Ureter (tissue), 1 donor: ENCODE data around the gene PRDX3. TPM values are rescaled to one million over a fixed set of nuclear protein-coding genes. Genes with fewer than 3 reads are reported as not detected.
A peak's percentile ranks its signal among the peaks of the same experiment; 100 is the strongest.
"Not testable (repeated sequence)": the region's sequence is repeated elsewhere in the genome, so short reads cannot be mapped to it uniquely, and the experiment has no call there.

Source experiments
- DNase-seq: peaks from one replicate; pipeline ENCODE4 v3.0.0-alpha.2; 2020; ENCODE audit warnings: low spot score
- total RNA-seq: library from RNA; stranded (reverse); gene quantifications from one replicate; pipeline ENCODE4 v1.2.4, GENCODE V29; 2023
- donor health status: DM: yes; HTN: yes; CAD: no.

PRDX3 gene
- total RNA-seq, 1 donor from 2014 or later = 95.0 TPM

GRCh38 chr10:119206603-119207365 lies 28.2 kb upstream of the PRDX3 start:
- peak; percentile 61 for DNase-seq

GRCh38 chr10:119205894-119206602 lies 27.4 kb upstream of the PRDX3 start:
- peak; percentile 68 for DNase-seq

- no peak for DNase-seq
These were observed 24.4 kb upstream of the PRDX3 start for GRCh38 chr10:119203006-119203405.

- no peak for DNase-seq
These were observed 22.6 kb upstream of the PRDX3 start for GRCh38 chr10:119201233-119201632.

DNA sequence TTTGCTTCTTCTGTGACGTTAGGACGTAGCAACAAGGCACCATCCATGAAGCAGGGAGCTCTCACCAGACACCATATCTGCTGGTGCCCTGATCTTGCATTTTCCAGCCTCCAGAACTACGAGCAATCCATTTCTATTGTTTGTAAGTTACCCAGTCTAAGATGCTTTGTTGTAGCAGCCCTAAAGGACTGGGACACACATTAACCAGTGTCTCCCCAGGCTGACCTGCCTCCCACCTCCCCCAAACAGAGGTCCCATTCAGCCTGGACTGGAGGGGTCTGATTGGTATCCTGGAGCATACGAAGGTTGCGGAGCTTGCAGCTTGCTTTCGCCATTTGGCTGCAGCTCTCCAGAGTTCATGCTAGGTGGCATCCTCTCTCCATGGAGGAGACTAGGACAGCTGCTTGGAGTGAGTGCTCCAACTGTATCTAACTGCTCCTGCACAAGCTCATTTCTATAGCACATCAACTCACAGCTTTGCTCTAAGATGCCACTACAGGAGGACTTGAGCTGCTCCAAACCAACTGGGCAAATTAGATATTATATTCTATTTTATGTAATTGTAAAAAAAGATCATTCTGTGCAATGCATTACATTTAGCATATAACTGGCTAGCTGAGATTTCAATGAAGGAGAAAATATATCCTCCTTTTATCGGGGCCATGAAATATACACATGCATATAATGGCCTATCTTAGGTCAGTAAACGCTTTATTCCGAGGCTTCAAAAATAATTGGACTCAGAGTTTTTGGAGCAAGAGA lies 20.8 kb upstream of the PRDX3 start:
- peak; percentile 73 for DNase-seq

DNA sequence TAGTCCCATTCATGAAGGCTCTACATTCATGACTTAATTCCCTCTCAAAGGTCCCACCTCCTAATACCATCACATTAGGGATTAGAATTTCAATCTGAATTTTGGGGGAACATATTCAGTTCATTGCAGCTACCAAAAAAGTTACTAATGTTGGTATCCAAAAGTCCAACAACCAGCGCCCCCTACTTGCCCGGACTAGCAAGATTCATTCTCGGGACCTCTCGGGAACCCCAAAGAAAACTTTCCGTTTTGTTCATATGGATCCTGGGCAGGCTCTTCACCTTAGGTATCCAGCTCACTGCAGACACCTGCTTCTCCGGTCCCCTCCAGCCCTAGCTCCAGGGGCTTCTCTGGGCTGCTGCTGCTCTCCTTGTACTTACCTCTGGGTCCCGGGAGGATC lies 19.8 kb upstream of the PRDX3 start:
- no peak for DNase-seq

GRCh38 chr10:119197921-119198320 lies 19.3 kb upstream of the PRDX3 start:
- DNase-seq = no peak

- DNase-seq = no peak
These were observed 13.3 kb upstream of the PRDX3 start for GRCh38 chr10:119191881-119192280.

DNA sequence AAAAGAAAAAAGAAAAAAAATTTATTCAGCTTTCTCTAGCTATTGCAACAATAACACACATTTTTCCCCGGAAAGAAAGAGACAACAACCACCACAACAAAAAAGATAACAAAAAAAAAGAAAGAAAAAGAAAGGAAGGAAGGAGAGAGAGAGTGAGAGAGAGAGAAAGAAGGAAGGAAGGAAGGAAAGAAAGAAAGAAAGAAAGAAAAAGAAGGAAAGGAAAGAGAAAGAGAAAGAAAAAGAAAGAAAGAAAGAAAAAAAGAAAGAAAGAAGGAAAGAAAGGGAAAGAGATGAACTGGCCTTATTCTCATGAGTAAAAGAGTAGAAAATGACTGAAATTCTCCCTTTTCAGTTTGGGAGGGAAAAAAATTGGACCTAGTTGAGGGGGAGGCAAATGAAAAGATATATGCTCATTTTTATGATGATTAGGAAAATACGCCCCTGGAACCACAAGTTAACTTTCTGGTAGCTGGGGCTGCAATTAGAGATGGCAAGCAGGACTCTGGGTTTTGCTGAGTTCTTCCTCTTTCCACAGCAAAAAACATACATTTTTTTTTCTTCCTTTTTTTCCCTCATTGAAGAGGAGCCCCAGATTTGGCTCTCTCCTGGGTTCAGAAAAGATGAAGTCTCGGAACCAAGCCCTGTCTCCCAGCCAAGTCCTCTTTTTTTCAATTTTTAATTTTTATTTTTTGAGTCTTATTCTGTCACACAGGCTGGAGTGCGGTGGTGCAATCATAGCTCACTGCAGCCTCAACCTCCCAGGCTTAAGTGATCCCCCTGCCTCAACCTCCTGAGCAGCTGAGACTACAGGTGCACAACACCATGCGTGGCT lies 12.6 kb upstream of the PRDX3 start:
- no peak for DNase-seq

- DNase-seq = no peak
These were observed 11.7 kb upstream of the PRDX3 start for GRCh38 chr10:119190353-119190752.

GRCh38 chr10:119189811-119190282 lies 11.2 kb upstream of the PRDX3 start:
- no peak for DNase-seq

- DNase-seq = no peak
These were observed 5.2 kb upstream of the PRDX3 start for GRCh38 chr10:119183664-119184412.

GRCh38 chr10:119180850-119181400 lies 2.3 kb upstream of the PRDX3 start:
- DNase-seq = not testable (repeated sequence)

- DNase-seq = no peak
These were observed 772 bp downstream of the PRDX3 start for GRCh38 chr10:119177708-119178371.

DNA sequence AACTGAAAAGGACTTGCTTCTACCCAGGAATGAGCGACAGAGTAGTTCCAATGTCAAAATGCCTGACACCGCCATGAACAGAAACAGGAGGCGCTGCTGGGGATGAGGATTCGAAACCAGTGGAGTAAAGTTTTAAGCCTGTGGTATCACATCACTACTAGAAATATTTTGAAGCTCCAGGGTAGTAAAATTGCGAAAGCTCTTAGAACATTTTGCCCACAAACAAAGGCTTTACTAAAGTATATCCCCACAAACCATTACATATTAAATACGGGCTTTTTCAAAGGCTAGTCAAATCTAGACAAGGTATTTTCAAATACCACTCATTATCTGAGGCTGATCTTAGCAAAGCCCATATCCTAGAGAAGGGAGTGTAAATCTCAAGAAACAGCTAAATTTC lies 2.4 kb downstream of the PRDX3 start:
- DNase-seq = no peak

GRCh38 chr10:119174109-119174508 lies 4.5 kb downstream of the PRDX3 start:
- no peak for DNase-seq

- DNase-seq = no peak
These were observed 11.6 kb downstream of the PRDX3 start for GRCh38 chr10:119167041-119167440.

DNA sequence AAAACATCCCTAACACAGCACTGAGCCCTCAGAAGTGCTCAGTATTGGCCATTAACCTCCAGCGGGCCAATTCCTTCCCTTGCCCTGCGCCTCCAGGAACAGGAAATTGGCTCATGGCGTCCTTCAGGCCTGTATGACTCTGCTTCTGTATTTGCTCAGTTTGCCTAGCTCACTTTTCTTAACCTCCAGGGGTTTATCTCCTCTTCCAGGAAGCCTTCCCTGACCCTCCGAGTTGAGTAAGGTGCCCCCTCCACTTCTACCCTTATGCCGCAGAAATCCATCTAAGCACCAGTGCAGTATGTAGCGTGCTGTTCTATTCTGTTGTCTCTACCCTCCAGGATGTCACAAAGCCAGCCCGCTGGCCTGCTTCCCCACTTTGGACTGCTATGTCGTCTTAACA lies 12.0 kb downstream of the PRDX3 start:
- DNase-seq = no peak

GRCh38 chr10:119166118-119166500 lies 12.5 kb downstream of the PRDX3 start:
- no peak for DNase-seq
